GM21390 (cell line): ENCODE data around the gene SYCP3.
"Not testable (repeated sequence)": the region's sequence is repeated elsewhere in the genome, so short reads cannot be mapped to it uniquely, and the experiment has no call there.

Experiments
- ATAC-seq: cut with Tn5 transposase; IDR thresholded peaks from one replicate; pipeline ENCODE4 v1.9.1; 2021; ENCODE audit not compliant: unreplicated experiment

Gene SYCP3

DNA sequence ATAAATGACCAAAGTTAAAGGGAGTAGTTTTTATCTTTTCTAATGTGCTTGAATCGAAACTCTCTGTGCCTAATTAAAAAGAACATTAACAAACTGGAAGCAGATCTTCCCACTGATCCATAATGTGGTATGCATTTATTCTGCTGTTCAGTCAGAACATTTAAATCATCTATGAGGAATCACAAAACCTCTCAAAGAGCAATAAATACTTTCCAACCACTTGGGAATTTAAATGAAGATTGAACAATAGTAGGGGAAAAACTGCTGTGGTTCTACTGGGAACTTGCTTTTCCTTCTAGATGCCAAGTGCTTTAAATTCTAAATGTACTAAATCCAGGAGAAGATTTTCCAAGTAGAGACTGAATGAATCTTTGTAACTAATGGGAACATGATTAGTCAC, 54.2 kb downstream of the SYCP3 start:
- ATAC-seq: no peak

DNA sequence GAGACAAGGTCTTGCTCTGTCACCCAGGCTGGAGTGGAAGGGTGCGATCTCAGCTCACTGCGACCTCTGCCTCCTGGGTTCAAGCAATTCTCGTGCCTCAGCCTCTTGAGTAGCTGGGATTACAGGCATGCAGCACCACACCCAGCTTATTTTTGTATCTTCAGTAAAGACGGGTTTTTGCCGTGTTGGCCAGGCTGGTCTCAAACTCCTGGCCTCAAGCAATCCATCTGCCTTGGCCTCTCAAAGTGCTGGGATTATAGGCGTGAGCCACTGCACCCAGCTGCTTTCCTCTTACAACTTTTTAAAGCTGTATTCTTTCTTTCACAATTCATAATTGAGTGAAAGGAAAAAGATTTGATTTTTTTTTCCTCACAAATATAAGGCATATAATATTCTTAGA, 57.6 kb downstream of the SYCP3 start:
- not testable (repeated sequence) for ATAC-seq

DNA sequence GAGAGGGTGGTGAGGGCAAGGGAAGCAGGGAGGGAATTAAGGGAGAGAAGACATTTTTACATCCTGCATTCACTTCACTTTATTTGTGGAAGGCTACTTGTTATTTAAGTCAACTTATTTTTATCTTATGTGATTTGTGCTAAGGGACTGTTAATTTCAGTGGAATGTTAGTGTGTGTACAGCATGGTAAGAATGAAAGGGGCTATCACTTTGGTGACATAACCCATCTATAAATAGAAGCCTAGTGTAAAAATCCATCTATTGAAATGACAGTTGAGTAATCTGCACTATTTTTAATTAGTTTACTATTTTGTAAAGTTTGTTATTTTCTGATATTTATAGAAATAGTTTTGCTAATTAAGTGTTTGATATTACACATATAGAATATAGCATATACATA, 58.6 kb downstream of the SYCP3 start:
- ATAC-seq: no peak

DNA sequence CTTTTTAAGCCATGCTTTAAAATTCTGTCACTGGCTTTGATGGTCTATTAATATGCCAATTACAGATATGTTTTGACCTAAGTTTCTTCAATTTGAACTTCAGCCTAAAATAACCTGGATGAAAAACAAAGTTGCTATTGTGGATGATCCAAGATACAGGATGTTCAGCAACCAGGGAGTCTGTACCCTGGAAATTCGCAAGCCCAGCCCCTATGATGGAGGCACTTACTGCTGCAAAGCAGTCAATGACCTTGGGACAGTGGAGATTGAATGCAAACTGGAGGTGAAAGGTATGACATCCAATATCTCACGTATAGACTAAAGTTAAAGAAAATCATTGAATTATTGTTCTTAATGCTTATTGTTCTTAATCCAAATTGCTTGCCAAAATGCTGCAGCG, 59.0 kb downstream of the SYCP3 start:
- no peak for ATAC-seq
